GM13976 (cell line): ENCODE data around the gene MYO6.

ENCODE experiments used
- DNase-seq: peaks from one replicate; pipeline ENCODE4 v3.0.0; 2012; ENCODE audit warnings: low spot score
- in situ Hi-C: fragments of 300-500 bp; cut with MboI; formaldehyde crosslinking; loops from one replicate; pipeline ENCODE4 v1.12.0; 2022; ENCODE audit warnings: low sequenced_read_pairs, mixed read lengths, inconsistent platforms; ENCODE audit not compliant: unreplicated experiment
- TF ChIP-seq, protein P1 (sequence below): IDR thresholded peaks from 2 replicates; pipeline ENCODE4 v1.5.1; 2012; ENCODE audit warnings: borderline replicate concordance, mild to moderate bottlenecking; ENCODE audit not compliant: insufficient read depth; ENCODE audit errors: extremely low read depth, missing control alignments, control extremely low read depth

MYO6 gene

DNA sequence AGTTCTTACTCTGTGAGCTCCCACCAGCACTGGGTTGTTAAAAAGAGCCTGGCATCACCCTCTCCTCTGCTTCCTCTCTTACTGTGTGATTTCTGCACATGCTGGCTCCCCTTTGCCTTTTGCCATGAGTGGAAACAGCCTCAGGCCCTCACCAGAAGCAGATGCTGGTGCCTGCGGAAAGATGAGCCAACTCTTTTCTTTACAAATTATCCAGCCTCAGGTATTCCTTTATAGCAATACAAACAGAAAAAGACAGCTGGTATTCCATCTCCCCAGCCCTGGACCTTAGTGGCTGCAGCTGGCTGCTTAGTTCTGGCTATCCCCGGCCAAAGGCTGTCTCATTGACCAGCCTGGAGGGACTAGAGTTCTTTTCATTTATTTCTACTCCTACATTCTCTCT is 194.3 kb downstream of the MYO6 start:
- in situ Hi-C loops = loop anchor here (25.0 kb wide), 1 partner anchor 1519 kb away; the partner anchor contains the start of gene HTR1B
- DNase-seq = no peak
- TF ChIP-seq, protein P1, sequence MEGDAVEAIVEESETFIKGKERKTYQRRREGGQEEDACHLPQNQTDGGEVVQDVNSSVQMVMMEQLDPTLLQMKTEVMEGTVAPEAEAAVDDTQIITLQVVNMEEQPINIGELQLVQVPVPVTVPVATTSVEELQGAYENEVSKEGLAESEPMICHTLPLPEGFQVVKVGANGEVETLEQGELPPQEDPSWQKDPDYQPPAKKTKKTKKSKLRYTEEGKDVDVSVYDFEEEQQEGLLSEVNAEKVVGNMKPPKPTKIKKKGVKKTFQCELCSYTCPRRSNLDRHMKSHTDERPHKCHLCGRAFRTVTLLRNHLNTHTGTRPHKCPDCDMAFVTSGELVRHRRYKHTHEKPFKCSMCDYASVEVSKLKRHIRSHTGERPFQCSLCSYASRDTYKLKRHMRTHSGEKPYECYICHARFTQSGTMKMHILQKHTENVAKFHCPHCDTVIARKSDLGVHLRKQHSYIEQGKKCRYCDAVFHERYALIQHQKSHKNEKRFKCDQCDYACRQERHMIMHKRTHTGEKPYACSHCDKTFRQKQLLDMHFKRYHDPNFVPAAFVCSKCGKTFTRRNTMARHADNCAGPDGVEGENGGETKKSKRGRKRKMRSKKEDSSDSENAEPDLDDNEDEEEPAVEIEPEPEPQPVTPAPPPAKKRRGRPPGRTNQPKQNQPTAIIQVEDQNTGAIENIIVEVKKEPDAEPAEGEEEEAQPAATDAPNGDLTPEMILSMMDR = no peak

- in situ Hi-C loops = loop anchor here (25.0 kb wide), 1 partner anchor 1516 kb away; the partner anchor contains the start of gene HTR1B
- no peak for DNase-seq
- TF ChIP-seq, protein P1 = no peak
Measured at GRCh38 chr6:75946146-75946831, 197.2 kb downstream of the MYO6 start.

DNA sequence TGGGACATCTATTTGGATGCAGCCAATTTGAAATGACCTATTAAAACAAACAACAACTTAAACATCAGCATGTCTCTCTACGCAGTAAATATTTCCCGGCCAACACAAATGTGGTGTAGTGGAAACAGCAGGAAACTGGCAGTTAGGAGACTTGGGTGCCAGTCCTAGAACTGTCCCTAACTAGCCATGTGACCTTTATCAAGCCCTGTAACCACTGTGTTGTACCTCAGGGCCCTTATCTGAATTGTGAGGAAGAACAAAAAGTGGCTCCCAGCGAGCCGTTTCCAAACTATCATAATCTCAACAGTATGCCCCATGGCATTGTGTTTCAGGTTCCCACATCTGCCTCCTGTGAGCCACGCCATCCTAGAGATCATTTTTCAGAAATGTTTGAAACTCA is 198.9 kb downstream of the MYO6 start:
- DNase-seq = no peak
- in situ Hi-C loops = loop anchor here (25.0 kb wide), 1 partner anchor 1514 kb away; the partner anchor contains the start of gene HTR1B
- TF ChIP-seq, protein P1 = no peak

DNA sequence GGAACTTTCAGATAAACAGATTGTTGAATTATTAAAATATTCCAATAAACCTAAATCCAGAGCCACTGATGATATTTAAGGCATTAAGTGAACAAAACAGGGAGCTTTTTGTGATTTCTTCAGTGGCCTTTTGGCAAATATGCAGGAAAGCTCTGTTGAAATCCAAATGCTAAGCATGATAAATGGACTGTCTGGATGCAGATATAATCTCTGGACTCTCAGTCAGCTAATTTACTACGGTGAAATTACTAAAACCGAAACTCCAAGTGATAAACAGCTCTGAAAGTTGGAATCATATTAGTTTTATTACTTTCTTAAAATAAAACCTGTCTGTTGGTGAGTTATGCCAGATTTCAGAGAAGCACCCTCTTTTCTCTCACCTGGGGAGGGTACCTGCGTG is 203.1 kb downstream of the MYO6 start:
- DNase-seq = no peak
- TF ChIP-seq, protein P1 = no peak
- in situ Hi-C loops = no loop called here

DNA sequence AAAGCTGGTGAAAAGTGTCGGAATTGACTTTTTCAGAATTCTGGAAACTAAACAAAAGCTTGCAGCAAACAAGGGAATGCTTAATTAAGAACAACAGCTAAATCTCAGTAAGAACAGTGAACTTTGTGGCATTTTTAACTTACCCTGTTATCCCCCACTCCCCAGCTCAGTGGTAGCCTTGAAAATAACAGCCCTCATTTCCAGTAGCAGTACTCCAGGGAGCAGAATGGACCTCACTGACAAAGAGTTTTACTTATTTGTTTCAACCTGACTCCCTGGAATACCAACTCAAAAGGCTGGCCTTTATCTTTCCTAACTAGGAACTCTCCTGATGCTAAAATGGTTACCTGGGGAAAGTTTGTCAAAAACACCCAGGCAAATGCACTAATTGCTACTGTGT is 214.5 kb downstream of the MYO6 start:
- TF ChIP-seq, protein P1 = no peak
- DNase-seq = no peak
- in situ Hi-C loops = no loop called here

DNA sequence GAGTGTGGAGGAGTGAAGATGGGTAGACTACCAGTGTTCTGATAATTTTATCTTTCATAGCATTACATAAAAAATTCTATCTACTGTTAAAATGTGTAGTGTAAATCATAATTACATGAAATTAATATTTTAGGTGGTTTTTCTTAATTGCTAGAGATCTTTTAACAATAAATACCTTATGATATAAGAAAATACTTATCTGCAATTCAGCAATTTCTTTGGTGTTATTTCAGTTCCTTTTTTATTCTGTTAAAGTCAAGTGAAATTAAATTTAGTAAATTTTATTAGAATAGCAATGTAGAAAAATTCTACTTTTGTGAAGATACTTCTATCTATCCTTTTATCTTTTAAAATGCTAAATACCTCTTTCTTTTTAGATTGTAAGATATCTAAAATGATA is 219.1 kb downstream of the MYO6 start:
- TF ChIP-seq, protein P1 = no peak
- in situ Hi-C loops = no loop called here
- DNase-seq = no peak
